SK-N-SH treated with all-trans-retinoic acid at 6 μM for 48 hours (cell line): Measurements from ENCODE around the gene TM4SF5.

Experiments
- ATAC-seq: fragments of 200-7000 bp; cut with Tn5 transposase; 3 replicates; pipeline ENCODE4 v1.9.1; 2020; ENCODE audit warnings: mild to moderate bottlenecking, moderate library complexity
- ARNTL ChIP-seq: fragments of 450-650 bp; formaldehyde crosslinking; IDR thresholded peaks from 2 replicates; pipeline ENCODE4 v1.5.0; 2020; ENCODE audit warnings: low read depth, mild to moderate bottlenecking, moderate library complexity, borderline replicate concordance
- BACH2 ChIP-seq: fragments of 250-450 bp; sonication (Bioruptor Pico); IDR thresholded peaks from 2 replicates; pipeline ENCODE4 v1.9.0; 2021; ENCODE audit warnings: mild to moderate bottlenecking, borderline replicate concordance
- CSDC2 ChIP-seq: fragments of 250-450 bp; sonication (Bioruptor Pico); IDR thresholded peaks from 2 replicates; pipeline ENCODE4 v1.5.0; 2020; ENCODE audit warnings: mild to moderate bottlenecking, moderate library complexity
- GLIS3 ChIP-seq: fragments of 250-450 bp; sonication (Bioruptor Pico); IDR thresholded peaks from 2 replicates; pipeline ENCODE4 v1.5.0; 2020; ENCODE audit warnings: mild to moderate bottlenecking, moderate library complexity
- OSR1 ChIP-seq: fragments of 250-450 bp; sonication (Bioruptor Pico); IDR thresholded peaks from 2 replicates; pipeline ENCODE4 v1.8.0; 2022; ENCODE audit warnings: moderate library complexity, mild to moderate bottlenecking, inconsistent platforms
- PPARA ChIP-seq: fragments of 250-450 bp; sonication (Bioruptor Pico); IDR thresholded peaks from 2 replicates; pipeline ENCODE4 v1.5.0; 2020; ENCODE audit warnings: mild to moderate bottlenecking, borderline replicate concordance
- RARB ChIP-seq: fragments of 250-450 bp; sonication (Bioruptor Pico); IDR thresholded peaks from 2 replicates; pipeline ENCODE4 v1.8.0; 2021; ENCODE audit warnings: mild to moderate bottlenecking, moderate library complexity
- SNAI2 ChIP-seq: fragments of 250-450 bp; sonication (Bioruptor Pico); IDR thresholded peaks from 2 replicates; pipeline ENCODE4 v1.5.0; 2020; ENCODE audit warnings: mild to moderate bottlenecking, moderate library complexity
- TCF4 ChIP-seq: fragments of 250-450 bp; sonication (Bioruptor Pico); IDR thresholded peaks from 2 replicates; pipeline ENCODE4 v1.8.0; 2021; ENCODE audit warnings: mild to moderate bottlenecking, moderate library complexity, borderline replicate concordance
- ZC3H10 ChIP-seq: fragments of 250-450 bp; sonication (Bioruptor Pico); IDR thresholded peaks from 2 replicates; pipeline ENCODE4 v1.5.1; 2021; ENCODE audit warnings: mild to moderate bottlenecking, moderate library complexity
- ZFP3 ChIP-seq: fragments of 250-450 bp; sonication (Bioruptor Pico); IDR thresholded peaks from 2 replicates; pipeline ENCODE4 v1.5.0; 2020; ENCODE audit warnings: mild to moderate bottlenecking, moderate library complexity
- ZNF565 ChIP-seq: fragments of 450-650 bp; formaldehyde crosslinking; conservative IDR thresholded peaks from 2 replicates; pipeline ENCODE4 v1.5.0; 2020; ENCODE audit warnings: low read depth, mild to moderate bottlenecking, moderate library complexity
- ZNF70 ChIP-seq: fragments of 450-650 bp; formaldehyde crosslinking; IDR thresholded peaks from 2 replicates; pipeline ENCODE4 v1.5.0; 2020; ENCODE audit warnings: mild to moderate bottlenecking, moderate library complexity
- ZNF8 ChIP-seq: fragments of 450-650 bp; formaldehyde crosslinking; IDR thresholded peaks from 2 replicates; pipeline ENCODE4 v1.5.0; 2020; ENCODE audit warnings: mild to moderate bottlenecking, moderate library complexity
- TF ChIP-seq, protein P1 (sequence below): fragments of 250-450 bp; sonication (Bioruptor Pico); IDR thresholded peaks from 2 replicates; pipeline ENCODE4 v1.5.0; 2020; ENCODE audit warnings: mild to moderate bottlenecking, moderate library complexity
- TF ChIP-seq, protein P2 (sequence below): fragments of 250-450 bp; sonication (Bioruptor Pico); IDR thresholded peaks from 2 replicates; pipeline ENCODE4 v1.5.1; 2021; ENCODE audit warnings: mild to moderate bottlenecking, moderate library complexity
- TF ChIP-seq, protein P3 (sequence below): fragments of 250-450 bp; sonication (Bioruptor Pico); IDR thresholded peaks from 2 replicates; pipeline ENCODE4 v1.8.0; 2021; ENCODE audit warnings: low read depth, mild to moderate bottlenecking, moderate library complexity, borderline replicate concordance
- TF ChIP-seq, protein P4 (sequence below): fragments of 250-450 bp; sonication (Bioruptor Pico); IDR thresholded peaks from 2 replicates; pipeline ENCODE4 v1.8.0; 2020; ENCODE audit warnings: mild to moderate bottlenecking, moderate library complexity, borderline replicate concordance
- TF ChIP-seq, protein P5 (sequence below): fragments of 250-450 bp; sonication (Bioruptor Pico); IDR thresholded peaks from 2 replicates; pipeline ENCODE4 v1.5.1; 2020; ENCODE audit warnings: low read depth, mild to moderate bottlenecking, moderate library complexity

Gene TM4SF5

DNA sequence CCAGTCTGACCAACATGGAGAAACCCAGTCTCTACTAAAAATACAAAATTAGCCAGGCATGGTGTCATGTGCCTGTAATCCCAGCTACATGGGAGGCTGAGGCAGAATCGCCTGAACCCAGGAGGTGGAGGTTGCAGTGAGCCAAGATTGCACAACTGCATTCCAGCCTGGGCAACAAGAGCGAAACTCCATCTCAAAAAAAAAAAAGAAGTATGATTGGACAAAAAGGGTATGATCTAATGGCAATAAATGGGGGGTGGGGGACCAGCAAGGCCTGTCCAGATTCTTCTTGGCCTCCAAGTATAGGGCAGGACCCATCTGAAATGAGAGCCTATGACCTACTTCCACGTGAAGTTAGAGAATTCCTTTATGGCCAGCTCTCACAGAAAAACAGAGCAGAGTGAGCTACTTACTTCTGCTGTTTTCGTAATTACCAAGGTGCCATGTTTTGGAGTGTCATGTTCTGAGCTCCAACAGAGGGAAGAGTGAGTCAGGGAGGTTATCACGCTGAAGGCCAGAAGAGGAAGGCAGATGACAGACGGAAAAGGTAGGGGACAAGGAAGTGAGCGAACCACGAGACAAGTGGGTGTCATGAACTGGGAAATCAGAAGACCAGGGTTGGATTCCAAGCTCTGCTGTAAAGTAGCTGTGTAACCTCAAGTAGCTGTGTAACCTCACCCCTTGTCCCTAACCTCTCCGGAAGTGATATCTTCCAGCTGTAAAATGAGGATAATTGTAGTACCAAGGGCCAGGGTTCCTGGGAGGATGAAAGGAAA, 35.6 kb upstream of the TM4SF5 start:
- no peak for ATAC-seq
- TF ChIP-seq ZNF8 (CRISPR knock-in tag) (no peak), RARB (CRISPR knock-in tag) (no peak), ZNF565 (CRISPR knock-in tag) (no peak)

DNA sequence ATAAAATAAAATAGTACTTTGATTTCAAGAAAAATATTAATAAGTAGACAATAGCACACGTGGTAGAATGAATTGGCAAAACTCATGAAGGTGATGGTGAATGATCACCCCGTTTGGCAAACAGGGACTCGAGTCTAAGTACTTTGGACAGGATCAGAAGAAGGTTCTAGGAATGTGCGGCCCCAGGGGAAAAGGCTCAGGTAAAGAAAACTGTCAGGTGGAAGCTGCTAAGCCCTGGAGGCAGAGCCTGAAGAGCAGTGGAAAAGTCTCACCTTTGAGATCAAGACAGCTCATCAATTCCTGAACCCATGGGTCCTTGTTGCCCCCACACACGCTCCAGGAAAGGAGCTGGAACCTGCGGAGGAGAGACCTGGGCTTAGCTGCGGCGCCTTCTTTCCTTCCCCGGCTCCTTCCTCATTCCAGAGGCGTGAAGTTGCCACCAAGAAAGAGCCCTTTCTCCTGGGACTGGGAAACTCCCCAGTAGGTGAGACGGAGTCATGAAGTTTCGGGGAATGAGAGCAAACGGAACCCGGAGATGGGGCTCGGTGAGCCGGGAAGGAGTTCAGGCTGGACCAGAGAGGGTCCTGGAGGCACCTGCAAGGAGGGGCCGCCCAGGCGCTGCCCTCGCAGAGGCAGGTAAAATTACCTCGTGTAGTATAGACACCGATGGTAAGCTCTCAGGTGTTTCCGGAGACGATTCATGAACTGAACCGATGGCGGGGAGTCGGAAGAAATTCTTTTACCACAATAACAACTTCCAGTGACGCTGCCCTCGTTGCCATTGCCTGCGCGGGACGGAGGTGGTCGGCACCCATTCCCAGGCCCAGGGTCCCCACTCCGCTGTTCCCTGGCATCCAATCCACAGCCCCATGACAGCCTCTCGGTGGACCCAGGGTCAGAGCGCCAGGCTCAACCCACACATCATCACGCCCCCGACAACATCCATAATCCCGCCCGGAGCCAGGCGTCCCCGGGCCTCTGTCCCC, 33.3 kb upstream of the TM4SF5 start:
- TF ChIP-seq, protein P1, sequence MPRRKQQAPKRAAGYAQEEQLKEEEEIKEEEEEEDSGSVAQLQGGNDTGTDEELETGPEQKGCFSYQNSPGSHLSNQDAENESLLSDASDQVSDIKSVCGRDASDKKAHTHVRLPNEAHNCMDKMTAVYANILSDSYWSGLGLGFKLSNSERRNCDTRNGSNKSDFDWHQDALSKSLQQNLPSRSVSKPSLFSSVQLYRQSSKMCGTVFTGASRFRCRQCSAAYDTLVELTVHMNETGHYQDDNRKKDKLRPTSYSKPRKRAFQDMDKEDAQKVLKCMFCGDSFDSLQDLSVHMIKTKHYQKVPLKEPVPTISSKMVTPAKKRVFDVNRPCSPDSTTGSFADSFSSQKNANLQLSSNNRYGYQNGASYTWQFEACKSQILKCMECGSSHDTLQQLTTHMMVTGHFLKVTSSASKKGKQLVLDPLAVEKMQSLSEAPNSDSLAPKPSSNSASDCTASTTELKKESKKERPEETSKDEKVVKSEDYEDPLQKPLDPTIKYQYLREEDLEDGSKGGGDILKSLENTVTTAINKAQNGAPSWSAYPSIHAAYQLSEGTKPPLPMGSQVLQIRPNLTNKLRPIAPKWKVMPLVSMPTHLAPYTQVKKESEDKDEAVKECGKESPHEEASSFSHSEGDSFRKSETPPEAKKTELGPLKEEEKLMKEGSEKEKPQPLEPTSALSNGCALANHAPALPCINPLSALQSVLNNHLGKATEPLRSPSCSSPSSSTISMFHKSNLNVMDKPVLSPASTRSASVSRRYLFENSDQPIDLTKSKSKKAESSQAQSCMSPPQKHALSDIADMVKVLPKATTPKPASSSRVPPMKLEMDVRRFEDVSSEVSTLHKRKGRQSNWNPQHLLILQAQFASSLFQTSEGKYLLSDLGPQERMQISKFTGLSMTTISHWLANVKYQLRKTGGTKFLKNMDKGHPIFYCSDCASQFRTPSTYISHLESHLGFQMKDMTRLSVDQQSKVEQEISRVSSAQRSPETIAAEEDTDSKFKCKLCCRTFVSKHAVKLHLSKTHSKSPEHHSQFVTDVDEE (CRISPR knock-in tag): no peak
- TF ChIP-seq OSR1 (no peak), ZNF565 (CRISPR knock-in tag) (no peak), CSDC2 (CRISPR knock-in tag) (no peak), ZNF8 (CRISPR knock-in tag) (no peak), ZFP3 (no peak), RARB (CRISPR knock-in tag) (no peak), PPARA (CRISPR knock-in tag) (no peak), ARNTL (CRISPR knock-in tag) (no peak), ZC3H10 (no peak), ZNF70 (CRISPR knock-in tag) (no peak), GLIS3 (CRISPR knock-in tag) (no peak), TCF4 (CRISPR knock-in tag) (no peak), SNAI2 (CRISPR knock-in tag) (no peak), BACH2 (CRISPR knock-in tag) (no peak)
- TF ChIP-seq, protein P2, sequence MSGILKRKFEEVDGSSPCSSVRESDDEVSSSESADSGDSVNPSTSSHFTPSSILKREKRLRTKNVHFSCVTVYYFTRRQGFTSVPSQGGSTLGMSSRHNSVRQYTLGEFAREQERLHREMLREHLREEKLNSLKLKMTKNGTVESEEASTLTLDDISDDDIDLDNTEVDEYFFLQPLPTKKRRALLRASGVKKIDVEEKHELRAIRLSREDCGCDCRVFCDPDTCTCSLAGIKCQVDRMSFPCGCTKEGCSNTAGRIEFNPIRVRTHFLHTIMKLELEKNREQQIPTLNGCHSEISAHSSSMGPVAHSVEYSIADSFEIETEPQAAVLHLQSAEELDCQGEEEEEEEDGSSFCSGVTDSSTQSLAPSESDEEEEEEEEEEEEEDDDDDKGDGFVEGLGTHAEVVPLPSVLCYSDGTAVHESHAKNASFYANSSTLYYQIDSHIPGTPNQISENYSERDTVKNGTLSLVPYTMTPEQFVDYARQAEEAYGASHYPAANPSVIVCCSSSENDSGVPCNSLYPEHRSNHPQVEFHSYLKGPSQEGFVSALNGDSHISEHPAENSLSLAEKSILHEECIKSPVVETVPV (CRISPR knock-in tag): no peak
- TF ChIP-seq, protein P3, sequence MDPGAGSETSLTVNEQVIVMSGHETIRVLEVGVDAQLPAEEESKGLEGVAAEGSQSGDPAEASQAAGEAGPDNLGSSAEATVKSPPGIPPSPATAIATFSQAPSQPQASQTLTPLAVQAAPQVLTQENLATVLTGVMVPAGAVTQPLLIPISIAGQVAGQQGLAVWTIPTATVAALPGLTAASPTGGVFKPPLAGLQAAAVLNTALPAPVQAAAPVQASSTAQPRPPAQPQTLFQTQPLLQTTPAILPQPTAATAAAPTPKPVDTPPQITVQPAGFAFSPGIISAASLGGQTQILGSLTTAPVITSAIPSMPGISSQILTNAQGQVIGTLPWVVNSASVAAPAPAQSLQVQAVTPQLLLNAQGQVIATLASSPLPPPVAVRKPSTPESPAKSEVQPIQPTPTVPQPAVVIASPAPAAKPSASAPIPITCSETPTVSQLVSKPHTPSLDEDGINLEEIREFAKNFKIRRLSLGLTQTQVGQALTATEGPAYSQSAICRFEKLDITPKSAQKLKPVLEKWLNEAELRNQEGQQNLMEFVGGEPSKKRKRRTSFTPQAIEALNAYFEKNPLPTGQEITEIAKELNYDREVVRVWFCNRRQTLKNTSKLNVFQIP (CRISPR knock-in tag): no peak
- no peak; the same call in 2 of the 3 replicates for ATAC-seq

DNA sequence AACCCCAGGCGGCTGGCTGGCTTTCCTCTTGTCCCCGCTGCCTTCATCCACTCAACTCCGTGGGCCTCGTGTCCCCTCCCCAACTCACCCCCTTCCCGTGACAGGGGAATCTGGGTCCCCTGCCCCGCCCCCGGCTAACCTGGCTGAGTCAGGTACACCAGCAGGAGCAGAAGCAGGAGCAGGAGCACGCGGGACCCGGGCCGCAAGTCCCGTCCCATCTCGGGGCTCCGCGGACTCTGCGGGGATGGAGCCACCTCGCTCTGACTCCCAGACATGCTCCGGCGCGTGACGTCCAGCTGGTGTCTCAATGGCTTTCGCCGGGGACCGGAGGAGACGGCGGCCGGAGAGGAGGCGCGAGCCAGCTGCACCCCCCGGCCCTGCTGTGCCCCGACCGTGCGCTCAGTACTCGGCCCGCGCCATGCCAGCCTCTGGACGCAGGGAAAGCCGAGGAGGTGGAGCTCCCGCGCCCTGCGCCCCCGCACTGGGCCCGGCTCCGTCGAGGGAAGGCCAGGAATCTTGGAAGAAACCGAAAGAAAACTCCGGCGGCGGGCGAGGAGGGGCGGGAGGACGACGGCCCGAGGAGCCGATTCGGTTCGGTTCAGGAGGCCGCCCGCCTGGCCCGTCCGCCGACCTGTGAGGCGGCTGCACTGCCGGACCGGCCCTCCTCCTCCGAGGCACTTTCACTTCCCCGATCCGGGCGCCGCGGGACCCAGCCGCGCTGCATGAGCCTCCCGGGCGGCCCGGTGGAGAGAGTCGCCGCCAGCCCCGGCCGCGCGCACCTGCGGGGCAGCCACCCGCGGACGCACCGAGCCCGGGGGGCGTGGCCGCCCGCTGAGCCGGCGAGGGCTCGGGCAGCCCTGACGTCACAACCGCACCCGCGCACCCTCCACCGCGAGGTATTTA, 32.3 kb upstream of the TM4SF5 start, which contains the start of the genes CXCL16 and ZMYND15:
TSS of gene CXCL16 (minus strand) at position 807 of the 903 bp plus-strand sequence. CDS start at position 218, 589 bp downstream.
TSS of gene ZMYND15 (plus strand) at position 712 of the 903 bp plus-strand sequence. CDS start 716 bp downstream, outside the sequence.
- peak; percentile 74 for ATAC-seq
- TF ChIP-seq, protein P4, sequence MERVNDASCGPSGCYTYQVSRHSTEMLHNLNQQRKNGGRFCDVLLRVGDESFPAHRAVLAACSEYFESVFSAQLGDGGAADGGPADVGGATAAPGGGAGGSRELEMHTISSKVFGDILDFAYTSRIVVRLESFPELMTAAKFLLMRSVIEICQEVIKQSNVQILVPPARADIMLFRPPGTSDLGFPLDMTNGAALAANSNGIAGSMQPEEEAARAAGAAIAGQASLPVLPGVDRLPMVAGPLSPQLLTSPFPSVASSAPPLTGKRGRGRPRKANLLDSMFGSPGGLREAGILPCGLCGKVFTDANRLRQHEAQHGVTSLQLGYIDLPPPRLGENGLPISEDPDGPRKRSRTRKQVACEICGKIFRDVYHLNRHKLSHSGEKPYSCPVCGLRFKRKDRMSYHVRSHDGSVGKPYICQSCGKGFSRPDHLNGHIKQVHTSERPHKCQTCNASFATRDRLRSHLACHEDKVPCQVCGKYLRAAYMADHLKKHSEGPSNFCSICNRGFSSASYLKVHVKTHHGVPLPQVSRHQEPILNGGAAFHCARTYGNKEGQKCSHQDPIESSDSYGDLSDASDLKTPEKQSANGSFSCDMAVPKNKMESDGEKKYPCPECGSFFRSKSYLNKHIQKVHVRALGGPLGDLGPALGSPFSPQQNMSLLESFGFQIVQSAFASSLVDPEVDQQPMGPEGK (CRISPR knock-in tag): no peak
- TF ChIP-seq, protein P5, sequence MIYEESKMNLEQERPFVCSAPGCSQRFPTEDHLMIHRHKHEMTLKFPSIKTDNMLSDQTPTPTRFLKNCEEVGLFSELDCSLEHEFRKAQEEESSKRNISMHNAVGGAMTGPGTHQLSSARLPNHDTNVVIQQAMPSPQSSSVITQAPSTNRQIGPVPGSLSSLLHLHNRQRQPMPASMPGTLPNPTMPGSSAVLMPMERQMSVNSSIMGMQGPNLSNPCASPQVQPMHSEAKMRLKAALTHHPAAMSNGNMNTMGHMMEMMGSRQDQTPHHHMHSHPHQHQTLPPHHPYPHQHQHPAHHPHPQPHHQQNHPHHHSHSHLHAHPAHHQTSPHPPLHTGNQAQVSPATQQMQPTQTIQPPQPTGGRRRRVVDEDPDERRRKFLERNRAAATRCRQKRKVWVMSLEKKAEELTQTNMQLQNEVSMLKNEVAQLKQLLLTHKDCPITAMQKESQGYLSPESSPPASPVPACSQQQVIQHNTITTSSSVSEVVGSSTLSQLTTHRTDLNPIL: no peak
- no peak for TF ChIP-seq ZNF70 (CRISPR knock-in tag)
- TF ChIP-seq, all 23 proteins: peak for 0
